Measurements from ENCODE around the gene BNC2.

DNA sequence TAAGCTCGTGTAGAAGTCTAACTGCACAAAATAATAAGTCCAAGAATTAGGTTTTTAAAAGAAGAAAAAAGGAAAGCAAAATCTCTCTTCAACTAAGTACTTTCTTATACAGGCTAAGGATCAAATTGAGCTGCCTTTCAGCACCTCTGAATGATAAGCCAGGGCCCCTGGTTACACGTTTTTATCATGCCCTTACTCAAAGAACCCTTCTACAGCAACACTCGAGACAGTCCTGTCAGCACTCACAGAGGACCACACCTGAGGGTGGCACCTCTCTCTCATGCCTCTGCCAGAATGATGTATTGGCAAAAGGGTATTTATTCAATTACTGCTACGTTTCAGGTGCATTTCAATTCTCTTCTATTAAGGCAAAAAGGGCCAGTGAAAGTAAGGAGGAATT lies 150.5 kb downstream of the BNC2 start:
- TF ChIP-seq SUZ12 (IDR thresholded peaks at IDR 0.05) = no peak
- no peak for TF ChIP-seq BHLHE40 (IDR thresholded peaks at IDR 0.05; ENCODE audit: borderline replicate concordance)
